ENCODE data around the gene EXOSC5. TPM values are rescaled to one million over a fixed set of nuclear protein-coding genes. Genes with fewer than 3 reads are reported as not detected.

EXOSC5 gene
- total and polyA plus RNA-seq, 9 of the 15 experiments (the other 6 are each of a cell fraction or from before 2014, with no cell fraction given): 10.9 to 75.5 (median 37.8) TPM

DNA sequence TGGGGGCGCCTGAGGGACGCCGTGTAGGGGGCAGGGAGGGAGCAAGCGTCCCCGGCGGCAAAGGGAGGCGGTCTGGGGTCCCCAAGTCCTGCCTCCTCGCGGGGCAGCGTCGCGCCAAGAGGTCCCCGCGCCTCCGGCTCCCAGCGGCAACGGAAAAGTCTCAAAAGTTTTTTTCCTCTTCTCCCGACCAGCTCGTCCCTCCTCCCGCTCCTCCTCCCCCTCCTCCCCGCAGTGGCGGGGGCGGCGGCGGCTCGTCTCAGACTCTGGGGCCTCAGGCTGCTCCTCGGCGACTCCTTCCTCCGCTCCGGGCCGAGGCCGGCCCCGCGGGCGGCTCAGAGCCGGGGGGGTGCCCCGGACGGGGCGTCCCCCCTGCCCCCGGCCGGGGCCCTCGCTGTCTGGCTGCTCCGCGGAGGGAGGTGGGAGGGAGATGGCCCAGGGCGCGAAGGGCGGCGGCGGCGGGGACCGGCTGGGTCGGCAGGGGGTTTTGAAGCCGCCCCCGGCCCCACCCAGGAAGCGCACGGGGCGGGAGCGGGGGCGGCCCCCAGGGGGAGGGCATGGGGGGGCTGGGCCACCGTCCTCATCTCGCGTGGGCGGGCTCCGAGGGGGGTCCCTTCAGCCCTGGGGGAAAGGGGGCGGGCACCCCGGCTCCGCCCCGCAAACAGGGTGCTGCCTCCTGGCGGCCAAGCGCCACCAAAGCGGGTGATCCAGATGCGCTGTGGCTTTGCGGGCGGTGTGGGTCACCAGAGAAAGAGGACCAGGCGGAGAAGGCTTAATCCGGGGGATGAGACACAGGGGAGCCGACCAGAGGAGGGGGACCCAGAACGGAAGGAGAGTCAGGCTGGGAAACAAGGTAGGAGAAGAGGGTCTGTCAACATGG is 43.5 kb downstream of the EXOSC5 start, which contains the start of gene TGFB1 (continued):
- TF ChIP-seq, protein P1, sequence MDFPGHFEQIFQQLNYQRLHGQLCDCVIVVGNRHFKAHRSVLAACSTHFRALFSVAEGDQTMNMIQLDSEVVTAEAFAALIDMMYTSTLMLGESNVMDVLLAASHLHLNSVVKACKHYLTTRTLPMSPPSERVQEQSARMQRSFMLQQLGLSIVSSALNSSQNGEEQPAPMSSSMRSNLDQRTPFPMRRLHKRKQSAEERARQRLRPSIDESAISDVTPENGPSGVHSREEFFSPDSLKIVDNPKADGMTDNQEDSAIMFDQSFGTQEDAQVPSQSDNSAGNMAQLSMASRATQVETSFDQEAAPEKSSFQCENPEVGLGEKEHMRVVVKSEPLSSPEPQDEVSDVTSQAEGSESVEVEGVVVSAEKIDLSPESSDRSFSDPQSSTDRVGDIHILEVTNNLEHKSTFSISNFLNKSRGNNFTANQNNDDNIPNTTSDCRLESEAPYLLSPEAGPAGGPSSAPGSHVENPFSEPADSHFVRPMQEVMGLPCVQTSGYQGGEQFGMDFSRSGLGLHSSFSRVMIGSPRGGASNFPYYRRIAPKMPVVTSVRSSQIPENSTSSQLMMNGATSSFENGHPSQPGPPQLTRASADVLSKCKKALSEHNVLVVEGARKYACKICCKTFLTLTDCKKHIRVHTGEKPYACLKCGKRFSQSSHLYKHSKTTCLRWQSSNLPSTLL (IDR thresholded peaks at IDR 0.05): no peak
- TF ChIP-seq NONO (IDR thresholded peaks at IDR 0.05; ENCODE audit: low read depth in 2 of 2, low read length in 1 of 2): peak; percentile 83 to 96
- TF ChIP-seq, protein P2, sequence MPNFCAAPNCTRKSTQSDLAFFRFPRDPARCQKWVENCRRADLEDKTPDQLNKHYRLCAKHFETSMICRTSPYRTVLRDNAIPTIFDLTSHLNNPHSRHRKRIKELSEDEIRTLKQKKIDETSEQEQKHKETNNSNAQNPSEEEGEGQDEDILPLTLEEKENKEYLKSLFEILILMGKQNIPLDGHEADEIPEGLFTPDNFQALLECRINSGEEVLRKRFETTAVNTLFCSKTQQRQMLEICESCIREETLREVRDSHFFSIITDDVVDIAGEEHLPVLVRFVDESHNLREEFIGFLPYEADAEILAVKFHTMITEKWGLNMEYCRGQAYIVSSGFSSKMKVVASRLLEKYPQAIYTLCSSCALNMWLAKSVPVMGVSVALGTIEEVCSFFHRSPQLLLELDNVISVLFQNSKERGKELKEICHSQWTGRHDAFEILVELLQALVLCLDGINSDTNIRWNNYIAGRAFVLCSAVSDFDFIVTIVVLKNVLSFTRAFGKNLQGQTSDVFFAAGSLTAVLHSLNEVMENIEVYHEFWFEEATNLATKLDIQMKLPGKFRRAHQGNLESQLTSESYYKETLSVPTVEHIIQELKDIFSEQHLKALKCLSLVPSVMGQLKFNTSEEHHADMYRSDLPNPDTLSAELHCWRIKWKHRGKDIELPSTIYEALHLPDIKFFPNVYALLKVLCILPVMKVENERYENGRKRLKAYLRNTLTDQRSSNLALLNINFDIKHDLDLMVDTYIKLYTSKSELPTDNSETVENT (CRISPR knock-in tag; IDR thresholded peaks at IDR 0.05): 0 out of 2 replicates have a peak, but pooled peaks have one; percentile 9
- TF ChIP-seq TAF9B (IDR thresholded peaks at IDR 0.05; ENCODE audit: partially characterized antibody): no peak
- TF ChIP-seq RBM22 (IDR thresholded peaks at IDR 0.05; ENCODE audit: low read depth, low read length, poor library complexity, severe bottlenecking): no peak
- TF ChIP-seq, protein P3, sequence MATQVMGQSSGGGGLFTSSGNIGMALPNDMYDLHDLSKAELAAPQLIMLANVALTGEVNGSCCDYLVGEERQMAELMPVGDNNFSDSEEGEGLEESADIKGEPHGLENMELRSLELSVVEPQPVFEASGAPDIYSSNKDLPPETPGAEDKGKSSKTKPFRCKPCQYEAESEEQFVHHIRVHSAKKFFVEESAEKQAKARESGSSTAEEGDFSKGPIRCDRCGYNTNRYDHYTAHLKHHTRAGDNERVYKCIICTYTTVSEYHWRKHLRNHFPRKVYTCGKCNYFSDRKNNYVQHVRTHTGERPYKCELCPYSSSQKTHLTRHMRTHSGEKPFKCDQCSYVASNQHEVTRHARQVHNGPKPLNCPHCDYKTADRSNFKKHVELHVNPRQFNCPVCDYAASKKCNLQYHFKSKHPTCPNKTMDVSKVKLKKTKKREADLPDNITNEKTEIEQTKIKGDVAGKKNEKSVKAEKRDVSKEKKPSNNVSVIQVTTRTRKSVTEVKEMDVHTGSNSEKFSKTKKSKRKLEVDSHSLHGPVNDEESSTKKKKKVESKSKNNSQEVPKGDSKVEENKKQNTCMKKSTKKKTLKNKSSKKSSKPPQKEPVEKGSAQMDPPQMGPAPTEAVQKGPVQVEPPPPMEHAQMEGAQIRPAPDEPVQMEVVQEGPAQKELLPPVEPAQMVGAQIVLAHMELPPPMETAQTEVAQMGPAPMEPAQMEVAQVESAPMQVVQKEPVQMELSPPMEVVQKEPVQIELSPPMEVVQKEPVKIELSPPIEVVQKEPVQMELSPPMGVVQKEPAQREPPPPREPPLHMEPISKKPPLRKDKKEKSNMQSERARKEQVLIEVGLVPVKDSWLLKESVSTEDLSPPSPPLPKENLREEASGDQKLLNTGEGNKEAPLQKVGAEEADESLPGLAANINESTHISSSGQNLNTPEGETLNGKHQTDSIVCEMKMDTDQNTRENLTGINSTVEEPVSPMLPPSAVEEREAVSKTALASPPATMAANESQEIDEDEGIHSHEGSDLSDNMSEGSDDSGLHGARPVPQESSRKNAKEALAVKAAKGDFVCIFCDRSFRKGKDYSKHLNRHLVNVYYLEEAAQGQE (IDR thresholded peaks at IDR 0.05; ENCODE audit: borderline replicate concordance): peak; percentile 44
- TF ChIP-seq, protein P3 (CRISPR knock-in tag; IDR thresholded peaks at IDR 0.05; ENCODE audit: low read depth): no peak; the same call in 1 of the 2 replicates
- TF ChIP-seq, protein P4, sequence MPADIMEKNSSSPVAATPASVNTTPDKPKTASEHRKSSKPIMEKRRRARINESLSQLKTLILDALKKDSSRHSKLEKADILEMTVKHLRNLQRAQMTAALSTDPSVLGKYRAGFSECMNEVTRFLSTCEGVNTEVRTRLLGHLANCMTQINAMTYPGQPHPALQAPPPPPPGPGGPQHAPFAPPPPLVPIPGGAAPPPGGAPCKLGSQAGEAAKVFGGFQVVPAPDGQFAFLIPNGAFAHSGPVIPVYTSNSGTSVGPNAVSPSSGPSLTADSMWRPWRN (IDR thresholded peaks at IDR 0.05; ENCODE audit: low read depth): no peak
